GM21576 (cell line): ENCODE measurements around the gene SLC44A1.

Experiments used
- ATAC-seq: cut with Tn5 transposase; IDR thresholded peaks from one replicate; pipeline ENCODE4 v1.9.1; 2021; ENCODE audit warnings: mild to moderate bottlenecking, moderate library complexity; ENCODE audit not compliant: unreplicated experiment

Gene SLC44A1

GRCh38 chr9:105297442-105298075, 53.1 kb downstream of the SLC44A1 start:
- ATAC-seq: no peak

- no peak for ATAC-seq
Observed at GRCh38 chr9:105299190-105299854, 54.9 kb downstream of the SLC44A1 start.

GRCh38 chr9:105302728-105303127, 58.3 kb downstream of the SLC44A1 start:
- ATAC-seq: no peak

- no peak for ATAC-seq
Observed at GRCh38 chr9:105305856-105306255, 61.4 kb downstream of the SLC44A1 start.

- ATAC-seq: no peak
Observed at GRCh38 chr9:105306351-105307140, 62.1 kb downstream of the SLC44A1 start.

GRCh38 chr9:105307591-105308130, 63.2 kb downstream of the SLC44A1 start:
- ATAC-seq: no peak

- no peak for ATAC-seq
Observed at GRCh38 chr9:105308461-105309341, 64.2 kb downstream of the SLC44A1 start.

- ATAC-seq: no peak
Observed at GRCh38 chr9:105309531-105309931, 65.1 kb downstream of the SLC44A1 start.

GRCh38 chr9:105311306-105311705, 66.9 kb downstream of the SLC44A1 start:
- no peak for ATAC-seq

GRCh38 chr9:105313238-105313637, 68.8 kb downstream of the SLC44A1 start:
- ATAC-seq: no peak

GRCh38 chr9:105316703-105317102, 72.3 kb downstream of the SLC44A1 start:
- no peak for ATAC-seq

- ATAC-seq: peak; percentile 58
Observed at GRCh38 chr9:105318729-105319191, 74.3 kb downstream of the SLC44A1 start.

- no peak for ATAC-seq
Observed at GRCh38 chr9:105319202-105319813, 74.9 kb downstream of the SLC44A1 start.

GRCh38 chr9:105320568-105320967, 76.1 kb downstream of the SLC44A1 start:
- ATAC-seq: peak; percentile 76

GRCh38 chr9:105328296-105328695, 83.8 kb downstream of the SLC44A1 start:
- ATAC-seq: no peak

GRCh38 chr9:105328872-105329718, 84.6 kb downstream of the SLC44A1 start:
- no peak for ATAC-seq

GRCh38 chr9:105329719-105330062, 85.2 kb downstream of the SLC44A1 start:
- ATAC-seq: no peak

- ATAC-seq: no peak
Observed at GRCh38 chr9:105330201-105330600, 85.8 kb downstream of the SLC44A1 start.

- ATAC-seq: peak; percentile 60
Observed at GRCh38 chr9:105330755-105331154, 86.3 kb downstream of the SLC44A1 start.
